Right lobe of liver (tissue), 4 donors: ENCODE data around the gene HECTD4.

Experiments used
- POLR2A ChIP-seq: fragments of 450-650 bp; IDR thresholded peaks from one replicate; pipeline ENCODE4 v1.6.1; 2017; ENCODE audit warnings: antibody characterized with exemption, mild to moderate bottlenecking
- TF ChIP-seq, protein P1 (sequence below), 4 donors: fragments of 200-600 bp in 3 of 4; fragments of 450-650 bp in 1 of 4; IDR thresholded peaks; one replicate each; pipeline versions ENCODE4 v1.5.1 to v1.8.0; 2016 to 2022; ENCODE audit warnings: antibody characterized with exemption in 4 of 4, mild to moderate bottlenecking in 2 of 4
- donor health status: DM: no; HTN: no; CAD: no.
- donor health status: DM: no; HTN: no; CAD: no.
- donor health status: DM: no; HTN: yes; CAD: no.

DNA sequence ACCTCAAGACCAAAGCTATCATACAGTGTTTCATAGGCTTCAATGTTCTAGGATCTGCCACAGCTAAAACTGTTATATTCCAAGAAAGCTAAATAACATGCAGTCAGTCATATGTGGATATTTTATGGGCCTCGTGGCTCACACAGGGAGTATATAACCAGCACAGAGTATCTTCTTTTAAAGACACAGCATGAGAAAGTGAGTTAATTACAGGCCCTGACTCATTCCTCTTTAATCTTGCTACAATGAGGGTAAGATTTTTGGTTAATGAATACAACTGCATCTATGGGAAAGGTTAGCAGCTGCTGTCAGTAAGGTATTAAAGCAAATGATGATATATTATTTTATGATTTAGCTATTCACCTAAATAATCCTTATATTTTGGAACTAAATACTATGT, 145.8 kb downstream of the HECTD4 start:
- TF ChIP-seq, protein P1, sequence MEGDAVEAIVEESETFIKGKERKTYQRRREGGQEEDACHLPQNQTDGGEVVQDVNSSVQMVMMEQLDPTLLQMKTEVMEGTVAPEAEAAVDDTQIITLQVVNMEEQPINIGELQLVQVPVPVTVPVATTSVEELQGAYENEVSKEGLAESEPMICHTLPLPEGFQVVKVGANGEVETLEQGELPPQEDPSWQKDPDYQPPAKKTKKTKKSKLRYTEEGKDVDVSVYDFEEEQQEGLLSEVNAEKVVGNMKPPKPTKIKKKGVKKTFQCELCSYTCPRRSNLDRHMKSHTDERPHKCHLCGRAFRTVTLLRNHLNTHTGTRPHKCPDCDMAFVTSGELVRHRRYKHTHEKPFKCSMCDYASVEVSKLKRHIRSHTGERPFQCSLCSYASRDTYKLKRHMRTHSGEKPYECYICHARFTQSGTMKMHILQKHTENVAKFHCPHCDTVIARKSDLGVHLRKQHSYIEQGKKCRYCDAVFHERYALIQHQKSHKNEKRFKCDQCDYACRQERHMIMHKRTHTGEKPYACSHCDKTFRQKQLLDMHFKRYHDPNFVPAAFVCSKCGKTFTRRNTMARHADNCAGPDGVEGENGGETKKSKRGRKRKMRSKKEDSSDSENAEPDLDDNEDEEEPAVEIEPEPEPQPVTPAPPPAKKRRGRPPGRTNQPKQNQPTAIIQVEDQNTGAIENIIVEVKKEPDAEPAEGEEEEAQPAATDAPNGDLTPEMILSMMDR (IDR thresholded peaks at IDR 0.05), result no peak
- TF ChIP-seq POLR2A, result no peak
